OCI-LY7 (cell line): ENCODE results near the gene HSCB. TPM values are rescaled to one million over a fixed set of nuclear protein-coding genes. Genes with fewer than 3 reads are reported as not detected.

Experiments
- BruUV-seq: library from RNA; stranded (reverse); fragments of 400-500 nt; replicated peaks from 2 replicates; lab custom pipeline; 2021; lab: Mats Ljungman, UMichigan
- CTCF ChIA-PET: fragments of 300-600 bp; sonication (Branson Sonifier 250); formaldehyde crosslinking; loops from one replicate; lab custom pipeline; 2022; ENCODE audit warnings: antibody characterized with exemption; ENCODE audit not compliant: unreplicated experiment; lab: Charles Lee
- POLR2A ChIA-PET: fragments of 300-600 bp; sonication (Branson Sonifier 250); formaldehyde crosslinking; loops from one replicate; lab custom pipeline; 2022; ENCODE audit warnings: antibody characterized with exemption; lab: Charles Lee
- DNase-seq: peaks from one replicate; pipeline ENCODE4 v3.0.0-alpha.2; 2015; ENCODE audit warnings: low spot score
- H2AFZ ChIP-seq: fragments of 200-600 bp; sonication (generic), shearing (Covaris generic); 2 replicates; pipeline ENCODE4 v1.6.1; 2014; ENCODE audit warnings: mild to moderate bottlenecking, antibody characterized with exemption, low read length, moderate library complexity
- H3K27ac ChIP-seq: fragments of 200-600 bp; sonication (generic); 2 replicates; pipeline ENCODE4 v1.5.1; 2014; ENCODE audit warnings: mixed run types, low read depth, mild to moderate bottlenecking, moderate library complexity, low read length, inconsistent platforms; ENCODE audit not compliant: poor library complexity, severe bottlenecking
- H3K36me3 ChIP-seq: fragments of 200-600 bp; sonication (generic); 2 replicates; pipeline ENCODE4 v1.6.1; 2014; ENCODE audit warnings: mild to moderate bottlenecking, antibody characterized with exemption, low read length, moderate library complexity, mixed read lengths; ENCODE audit not compliant: insufficient read depth
- H3K4me1 ChIP-seq: fragments of 200-600 bp; sonication (generic); 2 replicates; pipeline ENCODE4 v1.5.1; 2014; ENCODE audit warnings: mild to moderate bottlenecking, low read length; ENCODE audit not compliant: insufficient read depth, poor library complexity, severe bottlenecking
- H3K4me2 ChIP-seq: fragments of 200-600 bp; sonication (generic); 2 replicates; pipeline ENCODE4 v1.6.1; 2014; ENCODE audit warnings: mild to moderate bottlenecking, low read length
- H3K4me3 ChIP-seq: fragments of 200-600 bp; sonication (generic); 2 replicates; pipeline ENCODE4 v1.5.1; 2014; ENCODE audit warnings: mild to moderate bottlenecking, low read depth, low read length; ENCODE audit not compliant: poor library complexity, severe bottlenecking
- H3K79me2 ChIP-seq: fragments of 200-600 bp; sonication (generic); 2 replicates; pipeline ENCODE4 v1.6.1; 2016; ENCODE audit warnings: low read depth, mild to moderate bottlenecking, low read length, moderate library complexity, mixed read lengths; ENCODE audit not compliant: insufficient read depth
- H3K9me2 ChIP-seq: fragments of 200-600 bp; sonication (generic); 2 replicates; pipeline ENCODE4 v1.6.1; 2016; ENCODE audit warnings: mild to moderate bottlenecking, low read length, mixed read lengths; ENCODE audit not compliant: insufficient read depth
- H3K9me3 ChIP-seq: fragments of 200-600 bp; sonication (generic); 2 replicates; pipeline ENCODE4 v1.6.1; 2014; ENCODE audit warnings: mild to moderate bottlenecking, mixed run types, low read length, mixed read lengths
- H4K20me1 ChIP-seq: fragments of 200-600 bp; sonication (generic); 2 replicates; pipeline ENCODE4 v1.6.1; 2014; ENCODE audit warnings: mild to moderate bottlenecking, antibody characterized with exemption, low read length, moderate library complexity, mixed read lengths; ENCODE audit not compliant: insufficient read depth
- EZH2phosphoT487 ChIP-seq: fragments of 200-600 bp; sonication (generic); IDR thresholded peaks from 2 replicates; pipeline ENCODE4 v1.6.1; 2018; ENCODE audit warnings: low read depth, borderline replicate concordance, mild to moderate bottlenecking, mixed run types, antibody characterized with exemption, low read length, moderate library complexity, mixed read lengths
- intact Hi-C: fragments of 100-400 bp; cut with micrococcal nuclease; formaldehyde crosslinking; loops from one replicate; pipeline ENCODE4 v1.10.0; 2022; ENCODE audit not compliant: unreplicated experiment
- total RNA-seq, 2 experiments: library from RNA; depleted of rRNA in 1 of 2; stranded (reverse); fragments of >200 nt in 1 of 2; shearing (Covaris generic) in 1 of 2; gene quantifications; 2 replicates each; pipeline ENCODE4 v1.2.3, GENCODE V29; 2014 to 2022
- TF ChIP-seq, protein P1 (sequence below): fragments of 200-600 bp; sonication (generic); conservative IDR thresholded peaks from 2 replicates; pipeline ENCODE4 v1.5.1; 2014; ENCODE audit warnings: mild to moderate bottlenecking, antibody characterized with exemption, low read length, moderate library complexity, mixed read lengths

HSCB gene
- total RNA-seq, 2 experiments from 2014 or later: 17.2 to 23.4 TPM

DNA sequence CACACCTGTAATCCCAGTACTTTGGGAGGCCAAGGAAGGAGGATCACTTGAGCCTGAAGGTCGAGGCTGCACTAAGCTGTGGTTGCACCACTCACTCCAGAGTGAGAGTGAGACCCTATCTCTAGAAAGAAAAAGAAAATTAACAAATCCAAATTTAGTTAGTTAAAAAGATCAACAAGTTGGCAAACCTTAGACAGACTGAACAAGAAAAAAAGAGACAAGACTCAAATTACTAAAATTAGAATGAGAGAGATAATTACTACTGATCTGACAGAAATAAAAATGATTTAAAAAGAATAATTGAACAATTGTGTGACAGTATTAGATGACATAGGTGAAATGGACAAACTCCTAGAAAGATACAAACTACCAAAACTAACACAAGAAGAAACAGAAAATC is 13.8 kb upstream of the HSCB start:
- Histone ChIP-seq H3K27ac (no peak overlapping the region), H4K20me1 (0 out of 2 replicates have a peak, but pooled peaks cover 4% of the 10 kb centered on the region), H3K9me3 (no peaks in the 10 kb centered on the region), H3K79me2 (peaks cover 10% of the 10 kb centered on the region; the same call in 1 of the 2 replicates), H3K9me2 (no peaks in the 10 kb centered on the region), H3K4me3 (no peak overlapping the region), H3K4me2 (no peak overlapping the region), H2AFZ (no peak overlapping the region), H3K36me3 (peaks cover 66% of the 10 kb centered on the region), H3K4me1 (no peaks in the 10 kb centered on the region)
- BruUV-seq: no TSS peak
- ChIA-PET CTCF (no interaction called here), POLR2A (no interaction called here)
- DNase-seq: no peak
- intact Hi-C loops: no loop called here
- TF ChIP-seq, protein P1, sequence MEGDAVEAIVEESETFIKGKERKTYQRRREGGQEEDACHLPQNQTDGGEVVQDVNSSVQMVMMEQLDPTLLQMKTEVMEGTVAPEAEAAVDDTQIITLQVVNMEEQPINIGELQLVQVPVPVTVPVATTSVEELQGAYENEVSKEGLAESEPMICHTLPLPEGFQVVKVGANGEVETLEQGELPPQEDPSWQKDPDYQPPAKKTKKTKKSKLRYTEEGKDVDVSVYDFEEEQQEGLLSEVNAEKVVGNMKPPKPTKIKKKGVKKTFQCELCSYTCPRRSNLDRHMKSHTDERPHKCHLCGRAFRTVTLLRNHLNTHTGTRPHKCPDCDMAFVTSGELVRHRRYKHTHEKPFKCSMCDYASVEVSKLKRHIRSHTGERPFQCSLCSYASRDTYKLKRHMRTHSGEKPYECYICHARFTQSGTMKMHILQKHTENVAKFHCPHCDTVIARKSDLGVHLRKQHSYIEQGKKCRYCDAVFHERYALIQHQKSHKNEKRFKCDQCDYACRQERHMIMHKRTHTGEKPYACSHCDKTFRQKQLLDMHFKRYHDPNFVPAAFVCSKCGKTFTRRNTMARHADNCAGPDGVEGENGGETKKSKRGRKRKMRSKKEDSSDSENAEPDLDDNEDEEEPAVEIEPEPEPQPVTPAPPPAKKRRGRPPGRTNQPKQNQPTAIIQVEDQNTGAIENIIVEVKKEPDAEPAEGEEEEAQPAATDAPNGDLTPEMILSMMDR: no peak
- TF ChIP-seq EZH2phosphoT487: no peak

DNA sequence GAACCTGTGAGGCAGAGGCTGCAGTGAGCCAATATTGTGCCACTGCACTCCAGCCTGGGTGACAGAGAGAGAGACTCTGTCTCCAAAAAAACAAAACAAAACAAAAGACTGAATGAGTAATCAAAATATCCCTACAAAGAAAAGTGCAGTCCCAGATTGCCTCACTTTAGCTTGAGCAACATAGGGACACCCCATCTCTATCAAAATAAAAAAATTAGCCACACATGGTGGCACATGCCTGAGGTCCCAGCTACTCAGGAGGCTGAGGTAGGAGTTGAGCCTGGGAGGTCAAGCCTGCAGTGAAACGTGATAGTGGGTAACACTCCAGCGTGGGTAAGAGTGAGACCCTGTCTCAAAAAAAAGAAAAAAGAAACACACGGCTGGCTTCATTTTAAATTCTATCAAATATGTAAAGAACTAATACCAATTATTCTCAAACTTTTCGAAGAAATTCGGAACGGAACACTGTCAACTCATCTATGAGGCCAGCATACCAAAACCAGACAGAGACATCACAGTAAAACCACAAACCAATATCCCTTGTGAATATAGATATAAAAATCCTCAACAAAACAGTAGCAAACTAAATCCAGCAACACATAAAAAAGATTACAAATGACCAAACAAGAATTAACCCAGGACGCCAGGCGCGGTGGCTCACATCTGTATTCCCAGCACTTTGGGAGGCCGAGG is 13.1 kb upstream of the HSCB start:
- ChIA-PET CTCF (interaction anchor here (0.6 kb wide), 1 partner anchor 599 kb away, joined by 3 read pairs; no protein-coding TSS in a partner anchor), POLR2A (no interaction called here)
- no peak for DNase-seq
- no TSS peak for BruUV-seq
- Histone ChIP-seq H2AFZ (no peak overlapping the region), H3K9me3 (no peaks in the 10 kb centered on the region), H3K79me2 (peaks cover 10% of the 10 kb centered on the region; the same call in 1 of the 2 replicates), H3K27ac (no peak overlapping the region), H3K9me2 (no peaks in the 10 kb centered on the region), H3K36me3 (peaks cover 67% of the 10 kb centered on the region), H3K4me3 (no peak overlapping the region), H3K4me2 (no peak overlapping the region), H4K20me1 (0 out of 2 replicates have a peak, but pooled peaks cover 4% of the 10 kb centered on the region), H3K4me1 (no peaks in the 10 kb centered on the region)
- intact Hi-C loops: no loop called here
- TF ChIP-seq, protein P1: no peak
- no peak for TF ChIP-seq EZH2phosphoT487

GRCh38 chr22:28730179-28730578 is 11.7 kb upstream of the HSCB start:
- BruUV-seq: no TSS peak
- H3K79me2 ChIP-seq: peaks cover 18% of the 10 kb centered on the region
- no peak overlapping the region for H3K4me3 ChIP-seq
- DNase-seq: no peak
- TF ChIP-seq, protein P1: no peak
- no peak for TF ChIP-seq EZH2phosphoT487
- ChIA-PET CTCF (no interaction called here), POLR2A (no interaction called here)
- intact Hi-C loops: no loop called here
- no peaks in the 10 kb centered on the region for H3K9me3 ChIP-seq
- H3K4me1 ChIP-seq: no peaks in the 10 kb centered on the region
- no peak overlapping the region for H2AFZ ChIP-seq
- peaks cover 4% of the 10 kb centered on the region; the same call in 1 of the 2 replicates for H4K20me1 ChIP-seq
- no peak overlapping the region for H3K4me2 ChIP-seq
- H3K36me3 ChIP-seq: peaks cover 65% of the 10 kb centered on the region
- no peak overlapping the region for H3K27ac ChIP-seq
- H3K9me2 ChIP-seq: no peaks in the 10 kb centered on the region
